Mucosa of gallbladder (tissue), 1 donor: ENCODE data around the gene ALG2. TPM values are rescaled to one million over a fixed set of nuclear protein-coding genes. Genes with fewer than 3 reads are reported as not detected.

ENCODE experiments used
- DNase-seq: peaks from one replicate; pipeline ENCODE4 v3.0.0-alpha.2; 2020; ENCODE audit warnings: low spot score
- total RNA-seq: library from RNA; stranded (reverse); gene quantifications from one replicate; pipeline ENCODE4 v1.2.1, GENCODE V29; 2021
- donor health status: DM: no; HTN: no; CAD: no.

The ALG2 gene
- total RNA-seq, 1 donor from 2014 or later: 43.1 TPM

GRCh38 chr9:99192786-99193465 is 28.8 kb downstream of the ALG2 start:
- DNase-seq: no peak

- no peak for DNase-seq
Measured at GRCh38 chr9:99190597-99191283, 31.0 kb downstream of the ALG2 start.

DNA sequence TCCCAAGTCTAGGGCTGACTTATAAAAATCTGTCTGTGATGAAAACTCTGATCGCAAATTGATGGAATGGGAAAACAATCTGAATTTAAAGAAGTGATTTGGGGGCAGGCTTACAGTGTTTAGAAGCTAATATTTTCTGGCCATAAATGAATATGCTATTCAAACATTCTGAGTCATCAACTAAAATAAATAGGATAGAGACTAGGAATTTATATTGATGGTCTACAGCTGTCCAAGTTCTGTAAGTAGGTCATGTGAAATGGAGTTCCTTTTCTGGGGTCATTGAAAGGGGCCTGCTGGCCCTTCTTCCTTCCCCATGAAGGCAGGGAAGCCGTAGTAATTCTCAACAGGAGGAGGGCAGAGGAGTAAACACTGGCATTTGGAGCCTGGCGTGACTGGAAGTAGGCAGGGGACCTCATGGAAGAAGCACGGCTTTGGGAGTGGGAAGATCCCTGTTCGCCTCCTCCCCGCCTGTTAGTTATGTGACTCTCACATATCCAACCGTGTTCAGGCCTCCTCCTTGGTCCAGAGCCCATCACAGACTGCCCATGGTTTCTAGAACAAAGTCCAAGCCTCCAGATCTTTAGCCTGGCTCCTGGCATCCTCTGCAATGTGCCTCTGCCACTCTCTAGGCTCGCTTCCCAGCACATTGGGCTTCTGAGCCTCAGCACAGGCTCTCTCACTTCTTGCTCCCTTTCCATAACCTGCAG is 31.7 kb downstream of the ALG2 start:
- DNase-seq: no peak

DNA sequence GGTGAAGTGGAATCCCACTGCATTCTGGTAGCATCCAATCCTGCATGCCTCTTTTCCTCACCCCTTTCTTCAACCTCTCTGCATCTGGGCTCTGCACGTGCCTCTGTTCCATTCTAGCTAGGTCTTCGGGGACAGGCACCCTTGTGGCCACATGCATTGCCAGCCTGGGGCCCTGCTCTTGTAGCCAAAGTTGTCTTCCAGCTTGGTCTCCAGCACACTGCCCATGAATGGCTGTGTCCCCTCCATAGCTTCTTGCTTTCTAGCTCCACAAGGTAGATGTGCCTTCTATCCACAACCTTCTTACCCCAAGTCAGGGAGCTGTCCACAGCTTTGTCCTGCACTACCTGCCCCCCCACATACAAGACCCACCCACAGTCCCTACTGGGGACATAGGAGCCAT is 32.6 kb downstream of the ALG2 start:
- DNase-seq: no peak

- DNase-seq: no peak
Measured at GRCh38 chr9:99187311-99187710, 34.4 kb downstream of the ALG2 start.

DNA sequence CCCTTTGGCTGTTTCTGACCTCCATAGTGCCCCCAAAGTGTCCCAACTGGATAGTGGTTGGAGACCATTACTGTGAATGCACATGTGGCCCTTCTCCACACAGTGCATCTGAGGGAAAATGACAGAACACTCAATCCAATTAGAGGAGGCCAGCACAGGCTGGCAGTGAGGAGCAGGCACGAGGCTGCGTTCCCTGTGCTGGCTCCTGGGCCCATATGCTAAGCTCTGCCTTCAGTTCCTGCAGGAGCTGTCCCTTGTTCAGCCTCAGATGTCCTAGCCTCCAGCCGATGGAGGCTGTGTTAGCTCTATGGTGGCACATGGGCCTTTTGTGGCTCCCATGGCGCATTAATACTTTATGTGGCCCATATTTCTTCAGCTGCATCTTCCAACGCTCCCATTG is 35.8 kb downstream of the ALG2 start:
- DNase-seq: no peak

GRCh38 chr9:99185348-99185632 is 36.5 kb downstream of the ALG2 start:
- no peak for DNase-seq

DNA sequence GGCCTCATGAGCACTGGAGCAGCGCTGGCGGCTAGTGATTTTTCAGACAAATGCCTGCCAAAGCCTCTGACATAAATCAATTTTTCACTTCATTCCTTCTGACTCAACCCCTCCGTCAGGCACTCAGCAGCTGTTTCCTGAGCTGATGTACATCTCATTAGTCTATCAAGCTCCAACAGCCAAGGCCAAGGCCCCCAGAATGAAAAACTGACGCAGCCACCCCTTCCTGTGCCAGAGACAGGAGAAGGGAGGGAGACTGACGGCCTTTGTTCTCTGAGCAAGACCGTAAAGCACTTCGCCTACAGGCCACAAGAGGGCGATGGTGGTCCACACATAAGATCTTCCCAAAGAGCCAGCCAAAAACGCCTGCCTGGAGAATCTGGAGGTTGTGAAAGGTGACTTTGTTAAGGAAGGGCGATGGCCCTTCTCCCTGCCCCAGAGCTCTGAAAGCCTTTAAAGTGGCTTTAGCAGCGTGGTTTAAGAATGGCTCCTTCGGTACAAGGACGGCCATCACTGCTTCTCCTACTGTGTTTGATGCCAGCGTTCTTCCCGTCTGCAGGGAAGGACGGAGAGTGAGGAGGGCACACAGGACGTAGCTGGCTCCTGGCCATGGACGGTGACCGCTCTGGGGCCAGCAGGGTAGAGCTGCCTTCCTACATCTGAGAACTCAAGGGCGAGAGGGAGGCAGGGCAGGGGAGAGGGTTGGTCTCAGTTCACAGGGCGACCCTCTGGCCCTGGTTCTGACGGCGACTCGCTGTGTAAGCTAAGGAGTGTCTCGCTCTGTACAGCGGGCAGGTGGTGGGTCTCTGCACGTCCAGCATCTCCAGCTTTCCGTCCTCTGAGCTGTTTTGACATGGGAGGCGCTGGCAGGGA is 37.0 kb downstream of the ALG2 start:
- peak; percentile 86 for DNase-seq

- DNase-seq: no peak
Measured at GRCh38 chr9:99184110-99184474, 37.6 kb downstream of the ALG2 start.

DNA sequence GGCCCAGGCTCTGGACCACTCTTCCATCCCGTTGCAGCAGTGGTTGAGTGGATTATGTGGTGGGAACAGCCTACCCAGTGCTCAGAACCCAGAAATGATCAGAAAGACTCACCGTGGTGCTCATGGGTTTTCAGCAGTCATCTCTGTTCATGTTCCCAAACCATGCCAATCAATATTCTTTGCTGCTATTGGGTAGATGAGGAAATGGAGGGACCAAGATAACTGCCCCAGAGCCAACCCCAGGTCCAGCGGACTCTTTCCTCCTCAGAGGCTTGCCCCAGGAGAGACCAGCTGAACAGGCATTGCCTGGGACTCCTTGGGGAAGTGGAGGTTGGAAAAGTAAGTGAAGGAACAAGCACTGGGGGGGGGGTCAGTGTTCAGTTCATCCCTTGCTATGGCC is 38.1 kb downstream of the ALG2 start:
- no peak for DNase-seq

- DNase-seq: no peak
Measured at GRCh38 chr9:99182356-99182755, 39.4 kb downstream of the ALG2 start.

DNA sequence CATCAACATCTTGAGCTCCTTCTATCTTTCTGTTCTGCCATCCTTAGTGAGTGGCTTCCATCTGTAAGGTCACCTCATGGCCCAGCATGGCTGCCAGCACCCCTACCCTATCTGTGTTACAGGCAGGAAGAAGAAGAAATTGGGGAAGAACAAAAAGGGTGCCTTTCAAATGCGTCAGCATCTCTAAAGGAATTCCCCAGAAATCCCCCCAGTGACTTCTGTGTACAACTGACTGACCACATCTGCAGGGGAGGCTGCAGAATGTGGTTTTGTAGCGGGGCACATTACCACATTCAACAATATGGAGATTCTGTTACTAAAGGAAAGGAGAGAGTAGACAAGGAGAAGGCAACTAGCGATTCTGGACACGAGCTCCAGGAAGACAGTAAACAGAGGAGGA is 40.1 kb downstream of the ALG2 start:
- no peak for DNase-seq

- DNase-seq: no peak
Measured at GRCh38 chr9:99181206-99181605, 40.5 kb downstream of the ALG2 start.

DNA sequence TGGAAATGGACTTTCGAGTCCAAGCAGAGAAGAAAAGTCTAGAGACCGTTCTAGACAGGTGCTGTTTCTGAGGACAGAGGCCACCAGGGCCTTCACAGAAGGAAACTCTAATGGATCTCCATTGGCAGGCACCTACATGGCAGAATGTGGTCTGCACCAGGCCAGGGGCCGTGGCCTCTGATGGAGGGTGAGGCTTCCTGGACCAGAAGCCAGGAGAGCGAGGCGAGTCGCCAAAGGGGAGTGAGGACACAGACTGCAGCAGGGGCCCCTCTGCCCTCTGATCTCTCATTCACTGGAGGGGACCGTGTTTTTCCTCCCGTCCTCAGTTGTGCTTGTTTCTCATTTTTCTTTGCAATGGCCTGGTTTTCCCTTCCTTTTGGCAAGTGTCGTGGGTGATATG is 41.1 kb downstream of the ALG2 start:
- no peak for DNase-seq

- DNase-seq: no peak
Measured at GRCh38 chr9:99180199-99180598, 41.5 kb downstream of the ALG2 start.

DNA sequence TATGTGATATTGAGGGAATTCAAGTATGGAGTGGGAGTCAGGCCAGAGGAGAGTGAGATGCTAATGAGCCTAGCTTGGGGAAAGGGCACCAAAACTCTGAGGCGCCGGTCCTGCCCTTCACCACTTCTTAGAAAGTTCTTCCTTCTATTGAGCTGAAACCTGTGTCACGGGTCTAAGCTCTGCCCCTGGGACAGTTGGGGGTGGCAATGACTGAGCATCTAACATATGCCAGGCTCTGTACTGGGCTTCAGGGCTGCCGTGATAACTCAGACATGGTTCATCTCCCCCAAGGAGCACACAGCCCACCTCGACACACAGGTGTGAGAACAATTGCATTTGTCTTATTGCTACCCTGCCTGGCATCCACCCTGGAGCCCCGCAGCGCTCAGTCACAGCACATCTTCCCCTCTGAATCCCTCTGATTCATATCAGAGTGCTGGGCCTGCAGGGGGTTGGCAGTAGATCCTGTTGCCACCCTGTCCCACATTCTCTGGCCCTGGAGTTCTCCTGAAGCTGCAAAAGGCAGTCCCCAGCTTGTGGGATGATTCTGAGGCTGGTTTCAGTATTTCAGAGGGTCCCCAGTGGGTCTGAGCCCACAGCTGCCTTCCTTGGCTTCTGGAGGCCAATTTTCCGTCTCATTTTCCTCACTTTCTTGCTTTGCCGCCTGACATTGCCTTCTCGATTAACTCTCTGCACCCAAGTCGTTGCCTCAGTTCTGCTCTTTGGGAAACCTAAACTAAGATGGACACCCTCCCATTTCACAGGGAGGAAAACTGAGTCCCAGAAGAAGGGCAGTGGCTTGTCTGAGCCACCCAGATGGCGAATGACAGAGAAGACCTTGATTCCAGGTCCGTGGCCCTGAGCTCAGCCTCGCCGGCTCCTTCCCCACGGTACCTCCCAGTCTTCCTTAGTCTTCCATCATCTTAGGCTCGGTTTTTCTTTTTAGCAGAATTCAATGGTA is 42.5 kb downstream of the ALG2 start:
- no peak for DNase-seq

- DNase-seq: no peak
Measured at GRCh38 chr9:99177576-99178366, 44.0 kb downstream of the ALG2 start.

- DNase-seq: no peak
Measured at GRCh38 chr9:99176527-99177013, 45.2 kb downstream of the ALG2 start.

DNA sequence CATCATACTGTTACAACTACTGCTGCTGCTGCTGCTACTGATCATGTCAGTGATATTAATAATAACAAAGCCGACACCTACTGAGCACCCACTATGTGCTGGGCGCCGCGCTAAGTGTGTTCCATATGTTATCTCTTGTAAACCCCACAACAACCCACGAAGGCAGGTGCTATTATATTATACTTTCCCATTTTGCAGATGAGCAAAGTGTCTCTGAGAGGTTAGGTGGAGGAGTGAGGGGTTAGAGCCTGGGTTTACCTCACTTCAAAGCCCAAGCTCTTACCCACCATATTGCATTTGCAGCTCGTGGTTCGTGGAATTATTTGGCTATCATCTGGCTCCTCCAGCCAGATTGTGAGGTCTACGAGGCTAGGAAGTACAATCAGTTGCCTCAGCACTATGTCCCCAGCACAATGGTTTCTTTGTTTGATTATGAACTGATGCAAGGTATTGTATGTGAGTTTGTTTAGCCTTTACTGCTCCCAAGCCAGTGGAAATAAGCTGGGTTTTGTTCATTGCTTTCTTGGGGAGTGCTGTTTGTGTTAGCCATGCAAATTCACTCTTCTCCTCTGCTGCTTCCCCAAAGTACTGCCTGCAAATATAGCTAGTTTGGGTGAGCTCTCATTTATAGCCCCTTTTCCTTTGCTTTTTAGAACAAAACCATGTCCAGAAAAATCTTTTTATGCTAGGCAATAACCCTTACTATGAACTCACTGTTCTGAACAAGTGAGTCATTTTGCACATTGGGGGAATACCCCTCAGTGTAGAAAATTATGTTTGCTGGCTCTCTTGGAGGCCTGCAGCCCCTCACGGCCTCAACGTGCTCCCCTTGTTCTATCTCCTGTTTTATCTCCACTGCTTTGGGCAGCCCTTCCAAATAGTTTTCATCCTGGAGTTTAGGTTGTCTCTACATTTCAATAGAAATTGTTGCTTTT is 47.9 kb downstream of the ALG2 start:
- no peak for DNase-seq
